Measurements from ENCODE around the gene ARFIP1. TPM values are rescaled to one million over a fixed set of nuclear protein-coding genes. Genes with fewer than 3 reads are reported as not detected.

ARFIP1 gene
- total and polyA plus RNA-seq, 9 of the 15 experiments (the other 6 are each of a cell fraction or from before 2014, with no cell fraction given), result 14.1 to 25.1 (median 20.9) TPM

DNA sequence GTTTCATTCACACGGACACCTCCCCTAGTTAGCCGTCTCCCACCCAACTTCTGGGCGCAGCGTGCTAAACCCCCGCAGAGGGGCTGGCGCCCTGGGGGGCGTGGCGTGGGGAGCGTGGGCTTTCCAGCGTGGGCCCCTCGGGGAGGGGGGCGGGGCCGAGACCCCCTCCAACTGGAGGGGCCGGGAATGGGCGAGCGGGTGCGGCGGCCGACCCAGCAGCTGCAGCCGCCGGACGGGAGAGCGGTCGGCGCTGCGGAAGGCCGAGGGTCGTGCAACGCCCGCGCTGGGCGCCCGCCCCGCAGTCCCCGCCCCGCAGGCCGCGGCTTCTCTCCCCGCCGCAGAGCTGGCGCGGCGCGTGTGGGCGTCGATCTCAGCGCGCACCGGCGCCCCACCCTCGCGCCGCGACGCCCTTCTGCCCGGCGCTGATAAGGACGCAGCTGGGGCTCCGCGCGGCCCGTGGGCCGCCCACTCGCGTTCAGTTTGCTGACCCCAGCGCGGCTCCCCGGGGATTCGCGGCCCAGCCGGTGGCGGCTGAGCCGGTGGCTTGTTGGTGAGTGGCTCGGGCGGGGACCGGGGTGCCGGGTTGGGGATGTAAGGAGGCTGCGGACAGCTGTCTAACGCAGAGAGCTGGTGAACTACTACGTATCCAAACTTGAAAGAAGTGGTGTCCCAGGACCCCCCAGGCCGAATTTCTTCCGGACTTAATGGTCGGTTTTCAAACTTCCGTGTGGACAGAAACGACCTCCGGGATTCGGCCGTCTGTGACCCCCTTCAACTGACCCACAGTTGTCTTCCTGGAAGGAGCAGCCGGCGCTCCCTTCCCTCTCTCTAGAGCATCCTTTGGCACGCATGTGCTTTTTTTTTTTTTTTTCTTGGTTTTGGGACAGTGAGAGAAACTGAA, 157.8 kb downstream of the ARFIP1 start (continued):
- TF ChIP-seq CCNT2 (IDR thresholded peaks at IDR 0.05; ENCODE audit: borderline replicate concordance, extremely low read depth, insufficient read length, low read depth, low read length) (peak; percentile 90), SIN3B (IDR thresholded peaks at IDR 0.05; ENCODE audit: low read depth) (no peak), NFRKB (IDR thresholded peaks at IDR 0.05; ENCODE audit: low read depth) (no peak), POLR2A (conservative IDR thresholded peaks at IDR 0.05) (no peak), STAT5A (IDR thresholded peaks at IDR 0.05; ENCODE audit: borderline replicate concordance, low read length) (peak; percentile 20; the same call in 1 of the 2 replicates), MAFG (tag; conservative IDR thresholded peaks at IDR 0.05) (no peak), ZNF212 (CRISPR knock-in tag; IDR thresholded peaks at IDR 0.05) (no peak), ZNF584 (CRISPR knock-in tag; IDR thresholded peaks at IDR 0.05; ENCODE audit: low read depth) (no peak), TCF3 (CRISPR knock-in tag; IDR thresholded peaks at IDR 0.05) (peak; percentile 89), ZKSCAN8 (CRISPR knock-in tag; IDR thresholded peaks at IDR 0.05) (no peak), PHTF2 (CRISPR knock-in tag; IDR thresholded peaks at IDR 0.05) (no peak), FOXA1 (IDR thresholded peaks at IDR 0.05; ENCODE audit: borderline replicate concordance) (no peak), NFIC (IDR thresholded peaks at IDR 0.05) (peak; percentile 45), CXXC5 (CRISPR knock-in tag; IDR thresholded peaks at IDR 0.05) (peak; percentile 90), NCOA6 (IDR thresholded peaks at IDR 0.05) (no peak), SP1 (CRISPR knock-in tag; IDR thresholded peaks at IDR 0.05) (no peak), HDAC3 (IDR thresholded peaks at IDR 0.05; ENCODE audit: borderline replicate concordance, partially characterized antibody) (no peak), GATAD2B (IDR thresholded peaks at IDR 0.05; ENCODE audit: borderline replicate concordance) (peak; percentile 91), PHF20 (IDR thresholded peaks at IDR 0.05; ENCODE audit: partially characterized antibody) (no peak), KAT7 (CRISPR knock-in tag; IDR thresholded peaks at IDR 0.05; ENCODE audit: borderline replicate concordance) (no peak; the same call in 1 of the 2 replicates), NR2C2 (CRISPR knock-in tag; IDR thresholded peaks at IDR 0.05) (no peak), NR2C2 (tag; IDR thresholded peaks at IDR 0.05) (no peak), POLR2G (IDR thresholded peaks at IDR 0.05; ENCODE audit: low read depth, low read length) (no peak), MAZ (CRISPR knock-in tag; conservative IDR thresholded peaks at IDR 0.05 in 1 of 2, IDR thresholded peaks at IDR 0.05 in 1 of 2) (peak in 1 of 2 experiments; percentile 64; a peak in 2 of 4 replicates), KLF16 (IDR thresholded peaks at IDR 0.05) (no peak), ZNF589 (CRISPR knock-in tag; IDR thresholded peaks at IDR 0.05; ENCODE audit: low read depth) (no peak)
- TF ChIP-seq, protein P1, sequence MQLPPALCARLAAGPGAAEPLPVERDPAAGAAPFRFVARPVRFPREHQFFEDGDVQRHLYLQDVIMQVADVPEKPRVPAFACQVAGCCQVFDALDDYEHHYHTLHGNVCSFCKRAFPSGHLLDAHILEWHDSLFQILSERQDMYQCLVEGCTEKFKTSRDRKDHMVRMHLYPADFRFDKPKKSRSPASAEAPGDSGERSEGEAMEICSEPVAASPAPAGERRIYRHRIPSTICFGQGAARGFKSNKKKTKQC (CRISPR knock-in tag; IDR thresholded peaks at IDR 0.05), result no peak; the same call in 1 of the 2 replicates
- TF ChIP-seq, protein P2, sequence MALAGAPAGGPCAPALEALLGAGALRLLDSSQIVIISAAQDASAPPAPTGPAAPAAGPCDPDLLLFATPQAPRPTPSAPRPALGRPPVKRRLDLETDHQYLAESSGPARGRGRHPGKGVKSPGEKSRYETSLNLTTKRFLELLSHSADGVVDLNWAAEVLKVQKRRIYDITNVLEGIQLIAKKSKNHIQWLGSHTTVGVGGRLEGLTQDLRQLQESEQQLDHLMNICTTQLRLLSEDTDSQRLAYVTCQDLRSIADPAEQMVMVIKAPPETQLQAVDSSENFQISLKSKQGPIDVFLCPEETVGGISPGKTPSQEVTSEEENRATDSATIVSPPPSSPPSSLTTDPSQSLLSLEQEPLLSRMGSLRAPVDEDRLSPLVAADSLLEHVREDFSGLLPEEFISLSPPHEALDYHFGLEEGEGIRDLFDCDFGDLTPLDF (CRISPR knock-in tag; IDR thresholded peaks at IDR 0.05), result no peak
- TF ChIP-seq, protein P3, sequence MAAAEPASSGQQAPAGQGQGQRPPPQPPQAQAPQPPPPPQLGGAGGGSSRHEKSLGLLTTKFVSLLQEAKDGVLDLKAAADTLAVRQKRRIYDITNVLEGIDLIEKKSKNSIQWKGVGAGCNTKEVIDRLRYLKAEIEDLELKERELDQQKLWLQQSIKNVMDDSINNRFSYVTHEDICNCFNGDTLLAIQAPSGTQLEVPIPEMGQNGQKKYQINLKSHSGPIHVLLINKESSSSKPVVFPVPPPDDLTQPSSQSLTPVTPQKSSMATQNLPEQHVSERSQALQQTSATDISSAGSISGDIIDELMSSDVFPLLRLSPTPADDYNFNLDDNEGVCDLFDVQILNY (CRISPR knock-in tag; IDR thresholded peaks at IDR 0.05), result no peak
